HepG2 (cell line): Measurements from ENCODE around the gene KRABD2.

ENCODE experiments used
- FIP1L1 ChIP-seq: fragments of 200-400 bp; formaldehyde crosslinking; IDR thresholded peaks from 2 replicates; pipeline ENCODE4 v1.6.1; 2018; ENCODE audit warnings: low read depth, mild to moderate bottlenecking, low read length, moderate library complexity, borderline replicate concordance; ENCODE audit not compliant: insufficient read depth
- FOXK1 ChIP-seq: sonication (generic); formaldehyde crosslinking; IDR thresholded peaks from 2 replicates; pipeline ENCODE4 v1.4.0; 2020; ENCODE audit warnings: low read depth, missing genetic modification reagents, borderline replicate concordance
- HES4 ChIP-seq: sonication (generic); formaldehyde crosslinking; IDR thresholded peaks from 2 replicates; pipeline ENCODE4 v1.9.0; 2021; ENCODE audit warnings: mild to moderate bottlenecking, missing genetic modification reagents, borderline replicate concordance
- HOXA7 ChIP-seq: sonication (generic); formaldehyde crosslinking; IDR thresholded peaks from 2 replicates; pipeline ENCODE4 v1.8.1; 2022; ENCODE audit warnings: mild to moderate bottlenecking, missing genetic modification reagents, moderate library complexity
- JARID2 ChIP-seq: sonication (generic); formaldehyde crosslinking; IDR thresholded peaks from 2 replicates; pipeline ENCODE4 v1.8.1; 2023; ENCODE audit warnings: missing genetic modification reagents, inconsistent platforms; ENCODE audit not compliant: insufficient replicate concordance
- MED13 ChIP-seq: sonication (generic); formaldehyde crosslinking; IDR thresholded peaks from 2 replicates; pipeline ENCODE4 v1.5.0; 2020; ENCODE audit warnings: missing genetic modification reagents
- SALL2 ChIP-seq: sonication (generic); formaldehyde crosslinking; IDR thresholded peaks from 2 replicates; pipeline ENCODE4 v1.8.1; 2023; ENCODE audit warnings: mild to moderate bottlenecking, missing genetic modification reagents, inconsistent platforms
- SRF ChIP-seq: IDR thresholded peaks from 2 replicates; pipeline ENCODE4 v1.6.1; 2011; ENCODE audit warnings: mild to moderate bottlenecking, low read depth, low read length, moderate library complexity
- TCF12 ChIP-seq, 2 experiments: fragments of 450-650 bp in 1 of 2; sonication (generic) in 1 of 2; formaldehyde crosslinking in 1 of 2; IDR thresholded peaks; 2 replicates each; pipeline versions ENCODE4 v1.6.1 to v1.8.0; 2017 to 2022; ENCODE audit warnings: antibody characterized with exemption in 1 of 2, mild to moderate bottlenecking in 1 of 2, missing genetic modification reagents in 1 of 2, moderate library complexity in 1 of 2
- TCF7L2 ChIP-seq: IDR thresholded peaks from 2 replicates; pipeline ENCODE4 v1.6.1; 2011; ENCODE audit warnings: mild to moderate bottlenecking, low read depth, low read length, moderate library complexity
- TEAD3 ChIP-seq: optimal IDR thresholded peaks from 2 replicates; pipeline ENCODE3; 2016; ENCODE audit warnings: borderline replicate concordance
- U2AF1 ChIP-seq: fragments of 200-400 bp; formaldehyde crosslinking; optimal IDR thresholded peaks from 2 replicates; pipeline ENCODE3; 2017; ENCODE audit warnings: mild to moderate bottlenecking, low read depth, low read length
- XBP1 ChIP-seq: sonication (generic); formaldehyde crosslinking; IDR thresholded peaks from 2 replicates; pipeline ENCODE4 v1.5.0; 2020; ENCODE audit warnings: missing genetic modification reagents
- YY1 ChIP-seq: IDR thresholded peaks from 2 replicates; pipeline ENCODE4 v1.6.1; 2011; ENCODE audit warnings: low read length, low read depth, moderate library complexity, mild to moderate bottlenecking; ENCODE audit not compliant: insufficient read depth, insufficient replicate concordance
- ZBTB7B ChIP-seq: sonication (generic); formaldehyde crosslinking; IDR thresholded peaks from 2 replicates; pipeline ENCODE4 v1.4.0; 2020; ENCODE audit warnings: missing genetic modification reagents
- ZMYM3 ChIP-seq: sonication (generic); formaldehyde crosslinking; IDR thresholded peaks from 2 replicates; pipeline ENCODE4 v1.5.1; 2020; ENCODE audit warnings: mild to moderate bottlenecking, missing genetic modification reagents
- ZNF558 ChIP-seq: sonication (generic); formaldehyde crosslinking; IDR thresholded peaks from 2 replicates; pipeline ENCODE4 v1.9.0; 2022; ENCODE audit warnings: mild to moderate bottlenecking, missing genetic modification reagents, borderline replicate concordance
- ZNF746 ChIP-seq: sonication (generic); formaldehyde crosslinking; IDR thresholded peaks from 2 replicates; pipeline ENCODE4 v1.8.0; 2022; ENCODE audit warnings: mild to moderate bottlenecking, missing genetic modification reagents
- ZNF780A ChIP-seq: sonication (generic); formaldehyde crosslinking; IDR thresholded peaks from 2 replicates; pipeline ENCODE4 v1.8.0; 2022; ENCODE audit warnings: mild to moderate bottlenecking, missing genetic modification reagents, moderate library complexity
- ZNF782 ChIP-seq: sonication (generic); formaldehyde crosslinking; IDR thresholded peaks from 2 replicates; pipeline ENCODE4 v1.4.0; 2020; ENCODE audit warnings: missing genetic modification reagents, mild to moderate bottlenecking, borderline replicate concordance
- ZNF883 ChIP-seq: sonication (generic); formaldehyde crosslinking; IDR thresholded peaks from 2 replicates; pipeline ENCODE4 v1.5.1; 2020; ENCODE audit warnings: mild to moderate bottlenecking, missing genetic modification reagents; ENCODE audit errors: not compliant biosample characterization
- TF ChIP-seq, protein P1 (sequence below): sonication (generic); formaldehyde crosslinking; IDR thresholded peaks from 2 replicates; pipeline ENCODE4 v1.4.0; 2020; ENCODE audit warnings: missing genetic modification reagents
- TF ChIP-seq, protein P2 (sequence below): sonication (generic); formaldehyde crosslinking; IDR thresholded peaks from 2 replicates; pipeline ENCODE4 v1.4.0; 2020; ENCODE audit warnings: missing genetic modification reagents
- TF ChIP-seq, protein P3 (sequence below): sonication (generic); formaldehyde crosslinking; IDR thresholded peaks from 2 replicates; pipeline ENCODE4 v1.4.0; 2020; ENCODE audit warnings: missing genetic modification reagents

Gene KRABD2

GRCh38 chr17:8383143-8383822 lies 6.8 kb upstream of the KRABD2 start, which contains the start of gene RPL26 (continued):
- TF ChIP-seq FIP1L1 (0 out of 2 replicates have a peak, but pooled peaks have one; percentile 43), FOXK1 (CRISPR knock-in tag) (peak; percentile 85; the same call in 1 of the 2 replicates), JARID2 (CRISPR knock-in tag) (no peak), TCF12 (IDR thresholded peaks at IDR 0.05) (no peak), TCF12 (CRISPR knock-in tag; IDR thresholded peaks at IDR 0.05) (no peak), MED13 (CRISPR knock-in tag) (no peak), YY1 (peak; percentile 92), ZNF780A (CRISPR knock-in tag) (peak; percentile 77; the same call in 1 of the 2 replicates), SRF (peak; percentile 66; the same call in 1 of the 2 replicates), ZNF782 (CRISPR knock-in tag) (0 out of 2 replicates have a peak, but pooled peaks have one; percentile 10), U2AF1 (no peak), ZBTB7B (CRISPR knock-in tag) (peak; percentile 60), ZNF558 (CRISPR knock-in tag) (no peak; the same call in 1 of the 2 replicates), ZMYM3 (CRISPR knock-in tag) (no peak; the same call in none of the 2 replicates), ZNF746 (CRISPR knock-in tag) (no peak), ZNF883 (CRISPR knock-in tag) (no peak), HES4 (CRISPR knock-in tag) (no peak), HOXA7 (no peak), XBP1 (CRISPR knock-in tag) (0 out of 2 replicates have a peak, but pooled peaks have one; percentile 26), TEAD3 (CRISPR knock-in tag) (peak; percentile 52), SALL2 (CRISPR knock-in tag) (peak; percentile 68), TCF7L2 (no peak)
- TF ChIP-seq, protein P1, sequence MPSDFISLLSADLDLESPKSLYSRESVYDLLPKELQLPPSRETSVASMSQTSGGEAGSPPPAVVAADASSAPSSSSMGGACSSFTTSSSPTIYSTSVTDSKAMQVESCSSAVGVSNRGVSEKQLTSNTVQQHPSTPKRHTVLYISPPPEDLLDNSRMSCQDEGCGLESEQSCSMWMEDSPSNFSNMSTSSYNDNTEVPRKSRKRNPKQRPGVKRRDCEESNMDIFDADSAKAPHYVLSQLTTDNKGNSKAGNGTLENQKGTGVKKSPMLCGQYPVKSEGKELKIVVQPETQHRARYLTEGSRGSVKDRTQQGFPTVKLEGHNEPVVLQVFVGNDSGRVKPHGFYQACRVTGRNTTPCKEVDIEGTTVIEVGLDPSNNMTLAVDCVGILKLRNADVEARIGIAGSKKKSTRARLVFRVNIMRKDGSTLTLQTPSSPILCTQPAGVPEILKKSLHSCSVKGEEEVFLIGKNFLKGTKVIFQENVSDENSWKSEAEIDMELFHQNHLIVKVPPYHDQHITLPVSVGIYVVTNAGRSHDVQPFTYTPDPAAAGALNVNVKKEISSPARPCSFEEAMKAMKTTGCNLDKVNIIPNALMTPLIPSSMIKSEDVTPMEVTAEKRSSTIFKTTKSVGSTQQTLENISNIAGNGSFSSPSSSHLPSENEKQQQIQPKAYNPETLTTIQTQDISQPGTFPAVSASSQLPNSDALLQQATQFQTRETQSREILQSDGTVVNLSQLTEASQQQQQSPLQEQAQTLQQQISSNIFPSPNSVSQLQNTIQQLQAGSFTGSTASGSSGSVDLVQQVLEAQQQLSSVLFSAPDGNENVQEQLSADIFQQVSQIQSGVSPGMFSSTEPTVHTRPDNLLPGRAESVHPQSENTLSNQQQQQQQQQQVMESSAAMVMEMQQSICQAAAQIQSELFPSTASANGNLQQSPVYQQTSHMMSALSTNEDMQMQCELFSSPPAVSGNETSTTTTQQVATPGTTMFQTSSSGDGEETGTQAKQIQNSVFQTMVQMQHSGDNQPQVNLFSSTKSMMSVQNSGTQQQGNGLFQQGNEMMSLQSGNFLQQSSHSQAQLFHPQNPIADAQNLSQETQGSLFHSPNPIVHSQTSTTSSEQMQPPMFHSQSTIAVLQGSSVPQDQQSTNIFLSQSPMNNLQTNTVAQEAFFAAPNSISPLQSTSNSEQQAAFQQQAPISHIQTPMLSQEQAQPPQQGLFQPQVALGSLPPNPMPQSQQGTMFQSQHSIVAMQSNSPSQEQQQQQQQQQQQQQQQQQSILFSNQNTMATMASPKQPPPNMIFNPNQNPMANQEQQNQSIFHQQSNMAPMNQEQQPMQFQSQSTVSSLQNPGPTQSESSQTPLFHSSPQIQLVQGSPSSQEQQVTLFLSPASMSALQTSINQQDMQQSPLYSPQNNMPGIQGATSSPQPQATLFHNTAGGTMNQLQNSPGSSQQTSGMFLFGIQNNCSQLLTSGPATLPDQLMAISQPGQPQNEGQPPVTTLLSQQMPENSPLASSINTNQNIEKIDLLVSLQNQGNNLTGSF (CRISPR knock-in tag), result no peak
- TF ChIP-seq, protein P2, sequence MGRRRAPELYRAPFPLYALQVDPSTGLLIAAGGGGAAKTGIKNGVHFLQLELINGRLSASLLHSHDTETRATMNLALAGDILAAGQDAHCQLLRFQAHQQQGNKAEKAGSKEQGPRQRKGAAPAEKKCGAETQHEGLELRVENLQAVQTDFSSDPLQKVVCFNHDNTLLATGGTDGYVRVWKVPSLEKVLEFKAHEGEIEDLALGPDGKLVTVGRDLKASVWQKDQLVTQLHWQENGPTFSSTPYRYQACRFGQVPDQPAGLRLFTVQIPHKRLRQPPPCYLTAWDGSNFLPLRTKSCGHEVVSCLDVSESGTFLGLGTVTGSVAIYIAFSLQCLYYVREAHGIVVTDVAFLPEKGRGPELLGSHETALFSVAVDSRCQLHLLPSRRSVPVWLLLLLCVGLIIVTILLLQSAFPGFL (CRISPR knock-in tag), result no peak
- TF ChIP-seq, protein P3, sequence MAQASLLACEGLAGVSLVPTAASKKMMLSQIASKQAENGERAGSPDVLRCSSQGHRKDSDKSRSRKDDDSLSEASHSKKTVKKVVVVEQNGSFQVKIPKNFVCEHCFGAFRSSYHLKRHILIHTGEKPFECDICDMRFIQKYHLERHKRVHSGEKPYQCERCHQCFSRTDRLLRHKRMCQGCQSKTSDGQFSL (CRISPR knock-in tag), result no peak
